Tibial nerve (tissue), 4 donors: ENCODE results near the gene CTNS.

Source experiments
- CTCF ChIP-seq, 5 experiments: fragments of 200-600 bp in 3 of 5; fragments of 450-650 bp in 2 of 5; sonication (generic) in 3 of 5; IDR thresholded peaks; one replicate each; pipeline ENCODE4 v1.5.1; 2016 to 2019; ENCODE audit warnings: antibody characterized with exemption in 5 of 5, mild to moderate bottlenecking in 3 of 5, moderate library complexity in 2 of 5
- EP300 ChIP-seq, 2 donors: sonication (generic); formaldehyde crosslinking; IDR thresholded peaks; one replicate each; pipeline ENCODE4 v1.6.1; 2017; ENCODE audit warnings: antibody characterized with exemption in 2 of 2, mild to moderate bottlenecking in 1 of 2
- POLR2A ChIP-seq, 2 donors: fragments of 450-650 bp; IDR thresholded peaks; one replicate each; pipeline ENCODE4 v1.6.1; 2017; ENCODE audit warnings: antibody characterized with exemption in 2 of 2, mild to moderate bottlenecking in 2 of 2, moderate library complexity in 2 of 2

- TF ChIP-seq CTCF (IDR thresholded peaks at IDR 0.05) (no peak), EP300 (IDR thresholded peaks at IDR 0.05) (no peak), POLR2A (IDR thresholded peaks at IDR 0.05) (no peak)
These were observed 29.3 kb downstream of the CTNS start for GRCh38 chr17:3665834-3666233.
